G401 (cell line): ENCODE data around the gene PLCB2. TPM values are rescaled to one million over a fixed set of nuclear protein-coding genes. Genes with fewer than 3 reads are reported as not detected.

Experiments used
- DNase-seq: peaks from one replicate; pipeline ENCODE4 v3.0.0-alpha.2; 2015; ENCODE audit warnings: low spot score
- in situ Hi-C: cut with HindIII; loops from 2 replicates; pipeline ENCODE4 v1.10.0; 2016; ENCODE audit warnings: low sequenced_read_pairs, mixed read lengths
- total RNA-seq: library from RNA; depleted of rRNA; stranded (reverse); fragments of >200 nt; shearing (Covaris generic); gene quantifications from 2 replicates; pipeline ENCODE4 v1.2.3, GENCODE V29; 2014; rRNA removed

PLCB2 gene, protein sequence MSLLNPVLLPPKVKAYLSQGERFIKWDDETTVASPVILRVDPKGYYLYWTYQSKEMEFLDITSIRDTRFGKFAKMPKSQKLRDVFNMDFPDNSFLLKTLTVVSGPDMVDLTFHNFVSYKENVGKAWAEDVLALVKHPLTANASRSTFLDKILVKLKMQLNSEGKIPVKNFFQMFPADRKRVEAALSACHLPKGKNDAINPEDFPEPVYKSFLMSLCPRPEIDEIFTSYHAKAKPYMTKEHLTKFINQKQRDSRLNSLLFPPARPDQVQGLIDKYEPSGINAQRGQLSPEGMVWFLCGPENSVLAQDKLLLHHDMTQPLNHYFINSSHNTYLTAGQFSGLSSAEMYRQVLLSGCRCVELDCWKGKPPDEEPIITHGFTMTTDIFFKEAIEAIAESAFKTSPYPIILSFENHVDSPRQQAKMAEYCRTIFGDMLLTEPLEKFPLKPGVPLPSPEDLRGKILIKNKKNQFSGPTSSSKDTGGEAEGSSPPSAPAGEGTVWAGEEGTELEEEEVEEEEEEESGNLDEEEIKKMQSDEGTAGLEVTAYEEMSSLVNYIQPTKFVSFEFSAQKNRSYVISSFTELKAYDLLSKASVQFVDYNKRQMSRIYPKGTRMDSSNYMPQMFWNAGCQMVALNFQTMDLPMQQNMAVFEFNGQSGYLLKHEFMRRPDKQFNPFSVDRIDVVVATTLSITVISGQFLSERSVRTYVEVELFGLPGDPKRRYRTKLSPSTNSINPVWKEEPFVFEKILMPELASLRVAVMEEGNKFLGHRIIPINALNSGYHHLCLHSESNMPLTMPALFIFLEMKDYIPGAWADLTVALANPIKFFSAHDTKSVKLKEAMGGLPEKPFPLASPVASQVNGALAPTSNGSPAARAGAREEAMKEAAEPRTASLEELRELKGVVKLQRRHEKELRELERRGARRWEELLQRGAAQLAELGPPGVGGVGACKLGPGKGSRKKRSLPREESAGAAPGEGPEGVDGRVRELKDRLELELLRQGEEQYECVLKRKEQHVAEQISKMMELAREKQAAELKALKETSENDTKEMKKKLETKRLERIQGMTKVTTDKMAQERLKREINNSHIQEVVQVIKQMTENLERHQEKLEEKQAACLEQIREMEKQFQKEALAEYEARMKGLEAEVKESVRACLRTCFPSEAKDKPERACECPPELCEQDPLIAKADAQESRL
- total RNA-seq, result 99.6 and 145 TPM in 2 replicates

DNA sequence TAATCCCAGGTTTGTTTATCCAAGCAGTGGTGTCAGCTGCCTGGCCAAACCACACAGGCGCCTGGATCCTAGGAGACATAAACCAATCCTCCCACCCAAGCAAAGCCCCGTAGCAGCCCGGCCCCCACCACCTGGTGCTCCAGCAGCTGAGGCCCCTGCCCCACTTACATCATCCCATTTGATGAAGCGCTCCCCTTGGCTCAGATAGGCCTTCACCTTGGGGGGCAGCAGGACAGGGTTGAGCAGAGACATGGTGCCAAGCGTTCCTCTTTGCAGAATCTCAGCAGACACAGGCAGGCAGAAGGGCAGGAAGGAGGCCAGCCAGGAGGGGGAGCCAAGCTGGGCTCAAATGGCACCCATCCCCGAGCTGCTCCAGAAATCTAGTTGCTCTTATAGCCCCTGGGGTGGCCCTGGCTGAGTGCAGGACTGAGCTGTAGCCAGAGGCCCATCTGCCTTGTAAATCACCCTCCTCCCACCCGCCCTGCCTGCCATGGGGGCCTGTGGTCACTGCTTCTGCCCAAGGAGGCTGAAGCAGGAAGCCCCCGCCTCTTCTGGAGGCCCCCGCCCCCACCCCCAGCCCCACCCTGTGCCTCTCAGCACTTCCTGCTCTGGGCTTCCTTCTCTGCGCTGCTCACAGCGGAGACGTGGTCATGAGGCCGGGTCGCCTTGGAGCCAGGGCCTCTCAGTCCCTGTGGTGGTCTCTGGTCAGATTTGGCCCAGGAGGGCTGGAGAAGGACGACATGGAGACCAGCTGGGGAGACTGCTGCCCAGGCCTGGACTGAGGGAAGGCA is at the start of gene PLCB2:
Gene PLCB2, minus strand, starts transcription at position 515 of the 791 bp plus-strand sequence. Its CDS starts 263 bp downstream, at position 252.
- no peak for DNase-seq
- in situ Hi-C loops, result no loop called here

DNA sequence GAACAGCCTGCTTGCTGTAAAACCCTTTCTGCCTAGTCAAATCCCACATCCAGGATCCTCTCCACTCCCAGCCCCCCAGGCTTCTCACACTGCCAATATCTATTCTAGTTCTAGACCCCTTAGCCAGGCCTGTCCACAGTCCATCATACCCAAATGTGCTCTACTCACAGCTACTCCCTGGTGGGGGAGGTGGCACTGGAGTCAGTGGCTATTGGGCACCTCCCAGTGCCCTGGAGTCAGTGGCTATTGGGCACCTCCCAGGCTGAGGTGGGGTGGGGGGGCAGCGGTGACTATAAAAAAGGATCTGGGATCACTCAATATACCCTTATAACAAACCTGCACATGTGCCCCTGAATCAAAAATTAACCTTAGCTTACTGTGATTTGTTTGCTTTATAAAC is 49.5 kb upstream of the PLCB2 start:
- in situ Hi-C loops, result no loop called here
- DNase-seq, result no peak

DNA sequence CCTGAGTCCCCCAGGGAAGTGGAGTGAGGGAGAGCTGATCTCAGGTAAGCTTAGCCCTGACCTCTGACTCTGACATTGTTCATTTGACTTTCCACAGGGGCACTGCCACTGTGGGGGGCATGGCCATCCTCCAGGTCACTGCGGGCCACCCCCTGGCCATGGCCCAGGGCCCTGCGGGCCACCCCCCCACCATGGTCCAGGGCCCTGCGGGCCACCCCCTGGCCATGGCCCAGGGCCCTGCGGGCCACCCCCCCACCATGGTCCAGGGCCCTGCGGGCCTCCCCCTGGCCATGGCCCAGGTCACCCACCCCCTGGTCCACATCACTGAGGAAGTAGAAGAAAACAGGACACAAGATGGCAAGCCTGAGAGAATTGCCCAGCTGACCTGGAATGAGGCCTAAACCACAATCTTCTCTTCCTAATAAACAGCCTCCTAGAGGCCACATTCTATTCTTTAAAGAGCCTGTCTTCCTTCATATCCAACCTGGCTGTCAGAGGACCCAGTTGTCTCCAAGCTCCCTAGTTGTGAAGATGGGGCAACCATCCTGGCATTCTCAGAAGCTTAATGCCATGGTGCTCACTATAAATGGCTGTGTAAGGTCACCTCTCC is 48.3 kb upstream of the PLCB2 start:
- DNase-seq, result no peak
- in situ Hi-C loops, result no loop called here

DNA sequence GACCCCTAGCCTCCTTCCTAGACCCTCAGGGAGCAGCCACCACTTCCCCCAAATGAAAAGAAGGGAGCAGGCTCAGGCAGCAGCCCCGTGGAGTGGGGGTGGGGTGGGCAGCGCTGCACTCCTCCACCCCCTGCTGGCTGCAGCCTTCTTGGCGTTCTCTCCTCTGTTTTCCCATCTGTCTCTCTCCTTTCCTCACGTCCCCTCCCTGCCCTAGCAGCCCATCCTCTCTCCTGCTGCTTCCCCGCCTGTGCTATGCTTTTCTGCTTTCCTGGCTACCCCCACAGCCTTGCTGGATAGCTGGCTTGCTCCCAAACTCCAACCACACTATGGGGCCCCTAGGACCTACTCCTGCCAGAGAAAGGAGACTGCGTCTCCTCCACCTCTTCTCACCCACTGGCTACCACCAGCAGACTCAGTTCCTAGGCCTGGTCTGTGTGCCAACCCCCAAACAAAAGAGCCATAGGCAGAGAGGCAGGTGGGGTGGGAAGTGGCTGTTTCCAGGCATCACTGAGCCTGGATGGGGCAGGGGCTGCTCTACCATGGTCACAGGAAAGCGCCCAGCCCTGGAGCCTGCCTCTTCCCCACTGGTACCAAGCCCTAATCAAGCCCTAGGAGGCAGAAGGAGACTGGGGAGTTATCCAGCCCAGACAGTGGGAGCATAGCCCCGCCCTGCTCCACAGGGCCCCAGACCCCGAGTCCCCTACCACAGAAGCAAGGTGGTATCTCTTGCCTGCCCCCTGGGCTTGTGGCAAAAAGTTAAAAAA is 46.9 kb upstream of the PLCB2 start:
- in situ Hi-C loops, result no loop called here
- peak; percentile 96 for DNase-seq

DNA sequence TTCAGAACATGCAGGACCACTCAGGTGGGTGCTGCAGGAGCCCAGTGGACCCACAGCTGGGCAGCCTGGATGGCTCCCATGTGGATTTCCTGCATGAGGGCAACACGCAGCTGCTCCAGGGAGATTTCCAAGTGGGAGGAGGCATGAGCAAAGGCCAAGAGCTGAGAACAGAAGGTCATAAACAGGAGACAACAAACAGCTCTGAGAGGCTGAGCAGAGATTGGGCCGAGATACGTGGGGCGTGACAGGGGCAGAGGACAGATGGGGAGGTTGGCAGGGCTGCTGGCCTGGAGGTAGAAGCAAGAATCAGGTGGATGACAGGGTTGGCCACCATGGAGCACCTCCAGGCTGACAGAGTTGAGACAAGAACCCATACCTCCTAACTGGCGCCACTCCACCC is 46.0 kb upstream of the PLCB2 start:
- DNase-seq, result peak; percentile 83
- in situ Hi-C loops, result no loop called here

DNA sequence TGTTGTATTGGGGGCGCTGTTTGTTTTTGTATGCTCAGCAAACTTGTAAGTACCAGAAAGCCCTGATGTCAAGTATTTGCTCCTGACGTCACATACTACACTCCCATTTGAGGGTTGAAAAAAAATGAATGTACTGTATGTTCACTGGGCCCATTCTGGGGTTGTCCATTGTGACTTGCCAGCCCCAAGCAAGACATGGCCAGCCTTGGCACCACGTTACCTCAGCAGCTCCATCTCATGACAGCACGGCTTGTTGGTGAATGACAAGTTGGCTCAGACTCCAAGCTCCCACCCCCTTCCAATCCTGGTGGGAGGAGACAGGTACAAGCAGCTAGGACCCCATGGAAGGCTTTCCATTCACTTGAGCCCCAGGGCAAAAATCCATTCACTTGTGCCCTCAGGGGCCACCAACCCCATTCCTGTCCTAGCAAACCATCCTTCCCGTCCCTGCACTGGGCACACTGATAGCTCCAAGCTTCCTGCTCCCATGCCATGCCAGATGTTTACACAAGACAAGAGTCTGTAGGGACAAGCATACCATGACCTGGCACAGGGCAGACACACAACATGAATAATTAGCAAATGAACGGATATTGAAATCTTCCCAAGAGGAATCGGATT is 44.7 kb upstream of the PLCB2 start:
- no peak for DNase-seq
- in situ Hi-C loops, result no loop called here

DNA sequence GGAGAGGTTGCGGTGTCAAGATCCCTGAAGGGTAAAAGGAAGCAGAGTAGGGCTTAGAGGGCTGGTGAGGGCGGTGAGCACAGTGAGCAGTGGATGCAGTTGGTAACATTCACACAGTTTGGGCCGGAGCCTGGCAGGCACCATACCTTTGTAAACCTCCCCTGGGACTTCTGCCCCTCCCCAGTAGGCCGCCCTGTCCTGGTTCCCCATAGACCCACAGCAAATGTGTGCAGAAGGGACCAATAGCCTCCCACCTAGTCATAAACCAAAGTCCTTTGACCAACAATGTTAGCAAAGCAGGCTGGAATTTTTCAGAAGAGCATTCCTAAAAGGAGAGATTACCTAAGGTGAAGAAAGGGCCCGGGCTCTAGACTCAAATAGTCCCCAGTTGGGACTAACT is 41.4 kb upstream of the PLCB2 start:
- no peak for DNase-seq
- in situ Hi-C loops, result no loop called here

DNA sequence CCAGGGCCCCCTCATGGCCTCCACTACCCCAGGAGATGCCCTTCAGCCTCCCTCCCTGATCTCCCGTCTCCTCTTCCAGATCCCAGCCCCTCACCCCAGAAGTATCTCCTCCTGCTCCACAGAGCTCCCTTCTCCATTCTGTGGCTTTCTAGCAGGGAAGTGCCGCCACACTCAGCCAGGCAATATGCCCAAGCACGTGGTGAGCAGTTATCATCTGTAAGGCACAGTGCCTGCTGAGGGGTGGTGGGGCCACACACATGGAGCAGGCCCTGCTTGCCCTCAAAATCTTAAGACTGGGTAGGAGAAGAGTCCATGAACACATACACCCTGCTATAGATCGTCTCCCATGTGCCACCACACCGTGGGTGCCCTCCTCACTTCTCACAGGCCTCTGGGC is 40.7 kb upstream of the PLCB2 start:
- in situ Hi-C loops, result no loop called here
- DNase-seq, result no peak

DNA sequence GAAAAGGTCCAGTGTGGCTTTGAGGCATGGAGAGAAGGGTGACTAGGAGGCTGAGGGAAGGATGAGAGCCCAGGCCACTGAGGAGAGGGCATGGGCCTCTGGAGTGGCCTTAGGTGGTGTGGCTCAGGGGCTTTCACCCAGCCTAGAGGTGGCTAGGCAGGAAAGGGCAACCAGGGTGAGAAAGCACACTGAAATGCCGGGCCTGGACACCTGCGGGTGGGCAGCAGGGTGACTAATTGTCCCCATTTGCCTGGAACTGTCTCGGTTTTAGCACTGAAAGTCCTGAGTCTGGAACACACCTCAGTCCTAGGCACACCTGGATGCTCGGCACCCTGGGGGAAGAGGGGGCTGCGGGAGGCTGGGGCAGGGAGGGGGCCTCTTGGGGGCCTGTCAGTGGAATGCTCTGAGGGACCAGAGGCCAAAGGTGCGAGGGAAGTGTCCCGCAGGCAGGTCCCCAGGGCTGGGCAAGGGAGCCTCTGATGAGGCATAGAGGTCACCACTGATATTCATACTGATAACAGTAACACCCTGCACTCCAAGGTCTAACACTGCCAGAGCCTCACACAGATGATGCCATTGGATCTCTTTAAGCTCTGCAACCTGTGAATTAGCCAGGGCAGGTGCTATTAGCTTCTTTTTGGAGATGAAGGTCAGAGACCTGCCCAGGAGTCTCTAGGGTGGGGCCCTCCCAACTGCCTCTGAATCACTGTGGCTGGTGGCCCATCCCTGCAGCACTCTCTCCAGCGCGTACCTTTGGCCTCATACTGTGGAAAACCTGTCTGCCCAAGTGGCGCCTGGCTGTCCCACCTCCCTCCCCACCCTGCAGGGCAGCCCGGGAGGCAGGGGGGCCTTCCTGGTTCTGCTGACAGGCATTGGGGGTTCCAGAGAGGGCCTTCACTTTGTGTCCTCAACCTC is 40.1 kb upstream of the PLCB2 start:
- in situ Hi-C loops, result no loop called here
- DNase-seq, result no peak

DNA sequence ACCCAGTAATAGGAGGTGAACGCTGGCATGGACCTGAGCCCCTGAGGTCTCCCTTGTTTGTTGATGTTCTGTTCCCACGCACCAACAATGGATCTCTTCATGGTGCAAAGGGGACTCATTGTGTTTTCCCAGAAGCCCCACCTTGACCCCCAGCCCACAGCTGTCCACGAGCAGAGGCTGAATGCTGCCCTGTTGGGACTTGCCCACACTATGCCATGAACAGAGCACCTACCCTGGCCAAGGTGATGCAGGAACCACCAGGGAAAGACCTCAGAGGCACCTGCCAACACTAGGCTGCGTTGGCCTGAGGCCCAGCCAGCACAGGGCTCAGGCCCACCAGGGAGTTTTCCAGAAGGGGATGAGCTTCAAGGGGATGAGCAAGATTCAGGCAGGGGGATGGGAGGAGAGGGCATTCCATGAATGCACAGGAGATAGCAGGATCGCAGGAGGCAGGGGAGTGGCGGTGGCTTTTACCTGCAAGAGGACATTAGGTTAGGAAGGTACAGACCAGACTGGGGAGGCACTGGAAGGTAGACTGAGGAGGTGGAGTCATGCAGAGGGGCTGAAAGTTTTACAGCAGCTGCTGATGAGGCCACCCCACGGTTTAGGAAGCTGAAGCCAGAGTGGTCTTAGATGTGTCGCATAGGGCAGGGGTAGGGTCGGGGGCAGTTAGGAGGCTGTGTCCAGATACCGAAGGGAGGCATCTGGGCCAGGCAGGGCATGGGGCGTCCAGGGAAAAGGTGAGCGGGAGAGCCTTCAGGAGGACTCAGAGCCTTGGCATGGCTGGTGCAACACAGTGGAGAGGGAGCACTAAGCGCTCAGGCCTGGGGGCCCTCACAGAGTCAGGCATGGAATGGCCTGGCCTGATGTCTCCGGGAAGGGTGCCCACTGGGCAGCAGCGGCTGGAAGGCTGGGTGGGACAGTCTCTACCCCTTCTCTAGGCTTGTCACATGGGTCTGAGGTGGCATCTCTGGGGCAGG is 39.1 kb upstream of the PLCB2 start:
- DNase-seq, result no peak
- in situ Hi-C loops, result no loop called here

DNA sequence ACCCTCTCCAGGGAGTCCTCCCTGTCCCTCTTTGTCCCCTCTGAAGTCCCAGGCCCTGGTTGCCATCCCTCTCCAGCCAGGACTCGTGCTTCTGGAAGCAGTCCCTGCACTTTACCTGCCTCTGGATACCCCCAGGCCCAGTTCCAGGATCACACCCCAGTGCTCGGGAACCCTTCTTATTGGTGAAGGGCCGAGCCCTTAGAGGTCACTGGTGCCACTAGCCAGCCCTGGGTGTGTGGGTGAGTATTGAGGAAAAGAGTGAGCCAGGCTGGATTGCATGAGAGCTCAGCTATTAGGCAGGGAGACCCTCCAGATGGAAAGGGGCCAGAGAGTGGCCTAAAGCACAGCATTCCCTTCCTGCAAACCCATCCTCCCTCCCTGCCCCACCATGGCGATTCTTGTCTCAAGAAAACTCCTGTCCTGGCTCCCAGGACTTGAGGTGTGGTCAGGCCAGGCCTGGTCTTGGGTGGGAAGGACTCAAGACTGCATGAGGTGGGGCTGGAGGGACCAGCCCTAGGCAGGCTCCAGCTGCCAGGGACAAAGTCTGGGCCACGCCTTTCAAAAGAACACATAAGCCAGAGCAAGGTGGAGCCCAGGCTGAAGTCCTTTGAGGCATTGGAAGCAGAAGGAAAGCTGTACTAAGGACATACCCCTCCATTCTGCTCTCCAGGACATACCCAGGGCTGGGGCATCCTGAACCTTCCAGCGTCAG is 38.3 kb upstream of the PLCB2 start:
- no peak for DNase-seq
- in situ Hi-C loops, result no loop called here

DNA sequence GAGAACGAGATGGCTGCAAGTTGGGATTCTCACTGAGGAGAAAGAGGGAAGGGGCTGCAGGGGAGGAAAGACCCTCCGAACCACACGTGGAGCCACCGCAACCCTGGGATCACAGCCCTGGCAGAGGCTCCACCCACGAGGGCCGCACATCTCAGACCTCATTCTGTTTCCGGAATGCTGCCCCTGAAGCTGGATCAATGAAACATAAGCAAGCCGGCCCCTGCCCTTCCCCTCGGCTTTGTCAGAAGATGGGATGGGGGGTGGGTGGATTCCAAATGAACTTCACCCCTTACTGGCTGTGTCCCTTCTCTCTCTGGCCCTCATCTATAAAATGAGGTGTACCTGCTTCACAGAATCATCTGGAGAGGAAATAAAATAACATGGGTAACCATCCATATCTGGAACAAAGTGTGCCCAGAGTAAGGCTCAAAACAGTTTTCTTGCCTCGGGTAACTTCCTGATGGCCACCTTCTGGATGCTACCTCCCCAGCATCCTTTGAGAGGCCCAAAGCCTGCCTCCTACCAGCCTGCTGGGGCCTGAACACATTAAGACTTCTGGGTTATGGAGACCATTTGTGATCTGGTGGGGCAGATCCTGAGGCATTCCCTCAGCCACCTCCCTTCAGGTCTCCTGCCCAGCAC is 37.6 kb upstream of the PLCB2 start:
- no peak for DNase-seq
- in situ Hi-C loops, result no loop called here

DNA sequence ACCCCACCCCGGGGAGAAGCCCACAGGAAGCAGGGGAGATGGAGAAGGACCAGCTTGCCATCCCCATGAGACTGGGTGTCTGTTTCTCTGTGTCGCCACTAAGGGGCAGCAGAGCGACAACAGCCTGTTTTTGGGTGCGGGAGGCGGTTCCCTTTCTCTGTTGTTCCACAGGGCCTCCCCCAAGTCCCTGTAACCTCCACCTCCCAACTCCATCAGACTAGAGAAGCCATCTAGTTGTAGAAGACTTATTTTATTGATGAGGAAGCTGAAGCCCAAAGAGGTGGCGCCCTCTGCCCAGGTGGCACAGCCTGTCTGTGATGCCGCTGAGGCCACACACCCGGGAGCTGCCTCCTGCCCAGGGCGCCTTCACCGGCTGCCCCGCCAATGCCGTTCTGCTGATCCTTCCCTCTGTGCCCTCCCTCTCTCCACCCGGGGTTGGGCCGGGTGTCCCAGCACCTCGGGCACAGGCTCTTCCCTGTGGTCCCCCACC is 36.9 kb upstream of the PLCB2 start:
- in situ Hi-C loops, result no loop called here
- peak; percentile 93 for DNase-seq

DNA sequence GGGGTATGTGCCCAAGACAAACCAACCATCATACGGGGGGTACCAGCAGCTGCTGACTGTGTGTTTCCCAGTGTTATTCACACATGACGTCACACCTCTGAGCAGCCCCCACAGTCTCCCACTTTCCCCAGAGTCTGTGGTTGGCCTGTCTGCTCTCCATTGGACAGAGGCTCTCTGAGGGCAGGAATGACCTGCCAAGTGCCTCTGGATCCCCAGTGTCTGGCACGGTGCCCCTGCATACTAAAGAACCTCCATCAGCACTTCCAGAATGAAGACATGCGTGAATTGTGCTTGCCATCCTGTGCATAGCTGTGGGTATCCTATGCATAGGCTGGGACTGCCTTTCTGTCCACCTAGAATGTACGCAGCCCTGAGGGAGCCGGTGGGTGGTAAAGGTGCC is 36.5 kb upstream of the PLCB2 start:
- in situ Hi-C loops, result no loop called here
- no peak for DNase-seq
